ENCODE results near the gene SHISAL2A.

DNA sequence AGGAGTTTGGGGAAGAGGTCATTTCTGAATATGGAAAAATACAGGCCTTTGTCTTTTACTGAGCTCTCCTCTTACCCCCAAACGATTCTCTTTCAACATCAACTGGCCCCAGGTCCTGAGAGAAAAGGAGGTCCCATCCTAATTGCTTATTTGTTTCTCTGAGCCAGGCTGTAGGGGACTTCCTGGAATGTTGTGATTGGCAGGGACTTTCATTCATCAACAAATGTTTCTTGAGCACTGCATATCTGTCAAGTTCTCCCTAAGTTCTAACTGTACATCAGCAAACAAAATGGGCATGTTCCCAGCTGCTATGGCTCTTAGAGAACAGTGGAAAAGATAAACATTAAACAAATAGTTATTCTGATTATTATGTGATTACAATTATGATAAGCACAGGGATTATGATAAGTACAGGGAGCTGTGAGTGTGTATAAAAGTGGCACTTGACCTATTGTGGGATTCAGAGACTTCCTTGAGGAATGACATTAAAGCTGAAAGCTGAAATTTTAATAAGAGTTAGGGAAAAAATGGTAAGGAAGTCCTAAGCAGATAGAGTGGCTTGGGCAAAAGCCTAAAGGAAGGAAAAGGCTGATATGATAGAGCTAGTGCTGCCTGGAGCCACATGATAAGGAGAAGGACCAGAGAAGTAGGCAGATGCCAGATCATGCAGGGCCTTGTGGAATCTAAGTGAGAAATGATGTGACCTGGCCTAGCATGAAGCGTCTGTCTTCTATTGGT is 19.2 kb upstream of the SHISAL2A start:
- TF ChIP-seq ZNF70 (CRISPR knock-in tag; IDR thresholded peaks at IDR 0.05): no peak
- no peak for TF ChIP-seq PPARA (CRISPR knock-in tag; IDR thresholded peaks at IDR 0.05; ENCODE audit: borderline replicate concordance)

Measured in SK-N-SH treated with all-trans-retinoic acid at 6 μM for 48 hours (cell line).